D341Med (cell line): ENCODE measurements around the gene NUBPL.
"Not testable (repeated sequence)": the region's sequence is repeated elsewhere in the genome, so short reads cannot be mapped to it uniquely, and the experiment has no call there.

Experiments
- DNase-seq: peaks from one replicate; pipeline ENCODE4 v3.0.0; 2012; ENCODE audit warnings: low spot score

The NUBPL gene

GRCh38 chr14:31880935-31881334, 319.7 kb downstream of the NUBPL start:
- DNase-seq = no peak

GRCh38 chr14:31881531-31882310, 320.5 kb downstream of the NUBPL start:
- DNase-seq = no peak

- DNase-seq = no peak
Observed at GRCh38 chr14:31884238-31884637, 323.0 kb downstream of the NUBPL start.

- no peak for DNase-seq
Observed at GRCh38 chr14:31884776-31885379, 323.7 kb downstream of the NUBPL start.

GRCh38 chr14:31886156-31886835, 325.1 kb downstream of the NUBPL start:
- no peak for DNase-seq

- DNase-seq = no peak
Observed at GRCh38 chr14:31887929-31888580, 326.9 kb downstream of the NUBPL start.

GRCh38 chr14:31889297-31889696, 328.1 kb downstream of the NUBPL start:
- DNase-seq = no peak

GRCh38 chr14:31890202-31890601, 329.0 kb downstream of the NUBPL start:
- not testable (repeated sequence) for DNase-seq

GRCh38 chr14:31893221-31893757, 332.1 kb downstream of the NUBPL start:
- no peak for DNase-seq

- no peak for DNase-seq
Observed at GRCh38 chr14:31894351-31894750, 333.1 kb downstream of the NUBPL start.

GRCh38 chr14:31895206-31895605, 334.0 kb downstream of the NUBPL start:
- DNase-seq = no peak

GRCh38 chr14:31895646-31896045, 334.4 kb downstream of the NUBPL start:
- DNase-seq = no peak

- DNase-seq = no peak
Observed at GRCh38 chr14:31897581-31898186, 336.5 kb downstream of the NUBPL start.

- DNase-seq = no peak
Observed at GRCh38 chr14:31898838-31899528, 337.8 kb downstream of the NUBPL start.

GRCh38 chr14:31902002-31902401, 340.8 kb downstream of the NUBPL start:
- DNase-seq = no peak

- DNase-seq = no peak
Observed at GRCh38 chr14:31902945-31903646, 341.9 kb downstream of the NUBPL start.

- DNase-seq = no peak
Observed at GRCh38 chr14:31909977-31910376, 348.8 kb downstream of the NUBPL start.
